Measurements from ENCODE around the gene GORASP2. TPM values are rescaled to one million over a fixed set of nuclear protein-coding genes. Genes with fewer than 3 reads are reported as not detected.

The GORASP2 gene
- 10 to 100 TPM; 27.6 to 49.5 TPM for polyA plus RNA-seq

- no peaks in the 10 kb centered on the region for H3K9me3 ChIP-seq (ENCODE audit: control insufficient read depth in 2 of 2, insufficient read depth in 1 of 2, low read depth in 1 of 2, low read length in 1 of 2)
- peak within 1 kb of the TSS; percentile 83 to 96 for H3K4me3 ChIP-seq (ENCODE audit: low read depth in 1 of 2, low read length in 2 of 2)
- H3K4me1 ChIP-seq (ENCODE audit: control insufficient read depth in 2 of 2, insufficient read depth in 2 of 2, low read length in 1 of 2): peaks cover 0 to 3% of the 10 kb centered on the region in 2 donors
- no peaks in the 10 kb centered on the region for H3K27me3 ChIP-seq (ENCODE audit: control insufficient read depth in 1 of 2, insufficient read depth in 2 of 2, low read length in 2 of 2)
- peak within 1 kb of the TSS; percentile 94 to 97 for H3K27ac ChIP-seq (ENCODE audit: low read depth in 2 of 2, low read length in 1 of 2)
- peaks cover 0 to 2% of the 10 kb centered on the region in 2 donors for H3K36me3 ChIP-seq (ENCODE audit: control insufficient read depth in 2 of 2, insufficient read depth in 2 of 2, low read length in 1 of 2)
- 0% methylated on average over 76 to 95 of the region's 95 CpGs for WGBS, 2 donors
Observed at GRCh38 chr2:170928824-170929685, at the start of gene GORASP2. GORASP2 (plus strand) TSS chr2:170929253; CDS start chr2:170929341, 88 bp downstream.

- no peak overlapping the region for H3K27ac ChIP-seq (ENCODE audit: low read depth in 2 of 2, low read length in 1 of 2)
- 53% methylated on average over 3 of the region's 3 CpGs for WGBS, 2 donors
- no peaks in the 10 kb centered on the region for H3K36me3 ChIP-seq (ENCODE audit: control insufficient read depth in 2 of 2, insufficient read depth in 2 of 2, low read length in 1 of 2)
- H3K4me3 ChIP-seq (ENCODE audit: low read depth in 1 of 2, low read length in 2 of 2): no peak overlapping the region
- H3K27me3 ChIP-seq (ENCODE audit: control insufficient read depth in 1 of 2, insufficient read depth in 2 of 2, low read length in 2 of 2): no peaks in the 10 kb centered on the region
- H3K9me3 ChIP-seq (ENCODE audit: control insufficient read depth in 2 of 2, insufficient read depth in 1 of 2, low read depth in 1 of 2, low read length in 1 of 2): peaks cover 0 to 2% of the 10 kb centered on the region in 2 donors
- H3K4me1 ChIP-seq (ENCODE audit: control insufficient read depth in 2 of 2, insufficient read depth in 2 of 2, low read length in 1 of 2): no peaks in the 10 kb centered on the region
Observed at GRCh38 chr2:170881840-170882239, 47.2 kb upstream of the GORASP2 start.

- Histone ChIP-seq H3K27ac (ENCODE audit: low read depth in 2 of 2, low read length in 1 of 2) (no peak overlapping the region), H3K27me3 (ENCODE audit: control insufficient read depth in 1 of 2, insufficient read depth in 2 of 2, low read length in 2 of 2) (no peaks in the 10 kb centered on the region), H3K4me1 (ENCODE audit: control insufficient read depth in 2 of 2, insufficient read depth in 2 of 2, low read length in 1 of 2) (no peaks in the 10 kb centered on the region), H3K4me3 (ENCODE audit: low read depth in 1 of 2, low read length in 2 of 2) (no peak overlapping the region), H3K36me3 (ENCODE audit: control insufficient read depth in 2 of 2, insufficient read depth in 2 of 2, low read length in 1 of 2) (no peaks in the 10 kb centered on the region), H3K9me3 (ENCODE audit: control insufficient read depth in 2 of 2, insufficient read depth in 1 of 2, low read depth in 1 of 2, low read length in 1 of 2) (peaks cover 0 to 2% of the 10 kb centered on the region in 2 donors)
- WGBS, 2 donors: 75 to 85% methylated on average over 2 of the region's 2 CpGs
Observed at GRCh38 chr2:170882758-170883157, 46.3 kb upstream of the GORASP2 start.

GRCh38 chr2:170883683-170884082 lies 45.4 kb upstream of the GORASP2 start:
- no peaks in the 10 kb centered on the region for H3K36me3 ChIP-seq (ENCODE audit: control insufficient read depth in 2 of 2, insufficient read depth in 2 of 2, low read length in 1 of 2)
- WGBS, 2 donors: 84 to 91% methylated on average over 2 of the region's 2 CpGs
- H3K27ac ChIP-seq (ENCODE audit: low read depth in 2 of 2, low read length in 1 of 2): no peak overlapping the region
- no peak overlapping the region for H3K4me3 ChIP-seq (ENCODE audit: low read depth in 1 of 2, low read length in 2 of 2)
- no peaks in the 10 kb centered on the region for H3K4me1 ChIP-seq (ENCODE audit: control insufficient read depth in 2 of 2, insufficient read depth in 2 of 2, low read length in 1 of 2)
- no peaks in the 10 kb centered on the region for H3K27me3 ChIP-seq (ENCODE audit: control insufficient read depth in 1 of 2, insufficient read depth in 2 of 2, low read length in 2 of 2)
- H3K9me3 ChIP-seq (ENCODE audit: control insufficient read depth in 2 of 2, insufficient read depth in 1 of 2, low read depth in 1 of 2, low read length in 1 of 2): peaks cover 0 to 2% of the 10 kb centered on the region in 2 donors

DNA sequence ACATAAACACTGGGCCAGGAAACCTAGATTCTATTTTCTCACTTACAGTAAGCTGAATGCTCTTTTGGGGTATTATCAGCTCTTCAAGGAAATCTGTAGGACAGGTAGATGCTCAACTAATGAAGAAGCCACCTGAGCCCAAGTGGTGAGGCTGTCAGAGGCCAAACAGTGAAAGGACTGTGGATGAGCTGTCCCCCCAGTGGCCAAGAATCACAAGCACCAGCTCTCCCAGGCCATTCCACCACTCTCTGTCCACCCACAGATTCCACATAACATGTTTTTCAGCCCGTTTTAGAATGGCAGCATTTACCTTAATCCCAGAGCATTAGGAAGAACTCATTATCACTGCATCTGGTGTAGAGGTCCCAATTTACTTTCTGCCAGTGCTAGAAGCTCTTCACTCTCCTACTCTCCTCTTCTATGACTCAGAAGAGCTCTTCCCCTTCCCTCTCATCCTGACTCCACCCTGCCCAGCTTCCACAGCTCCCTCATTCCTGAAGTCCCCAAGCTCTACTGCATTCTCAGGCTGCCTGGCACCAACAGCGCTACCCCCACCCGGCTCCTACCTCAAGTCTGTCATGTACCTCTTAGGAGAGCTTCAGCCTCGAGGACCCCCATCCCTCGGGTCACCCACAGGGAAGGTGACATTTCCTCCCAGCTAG lies 43.8 kb upstream of the GORASP2 start:
- no peaks in the 10 kb centered on the region for H3K4me1 ChIP-seq (ENCODE audit: control insufficient read depth in 2 of 2, insufficient read depth in 2 of 2, low read length in 1 of 2)
- no peak overlapping the region for H3K27ac ChIP-seq (ENCODE audit: low read depth in 2 of 2, low read length in 1 of 2)
- H3K9me3 ChIP-seq (ENCODE audit: control insufficient read depth in 2 of 2, insufficient read depth in 1 of 2, low read depth in 1 of 2, low read length in 1 of 2): peaks cover 0 to 2% of the 10 kb centered on the region in 2 donors
- 77 to 84% methylated on average over 5 of the region's 5 CpGs for WGBS, 2 donors
- H3K4me3 ChIP-seq (ENCODE audit: low read depth in 1 of 2, low read length in 2 of 2): no peak overlapping the region
- no peaks in the 10 kb centered on the region for H3K36me3 ChIP-seq (ENCODE audit: control insufficient read depth in 2 of 2, insufficient read depth in 2 of 2, low read length in 1 of 2)
- no peaks in the 10 kb centered on the region for H3K27me3 ChIP-seq (ENCODE audit: control insufficient read depth in 1 of 2, insufficient read depth in 2 of 2, low read length in 2 of 2)

DNA sequence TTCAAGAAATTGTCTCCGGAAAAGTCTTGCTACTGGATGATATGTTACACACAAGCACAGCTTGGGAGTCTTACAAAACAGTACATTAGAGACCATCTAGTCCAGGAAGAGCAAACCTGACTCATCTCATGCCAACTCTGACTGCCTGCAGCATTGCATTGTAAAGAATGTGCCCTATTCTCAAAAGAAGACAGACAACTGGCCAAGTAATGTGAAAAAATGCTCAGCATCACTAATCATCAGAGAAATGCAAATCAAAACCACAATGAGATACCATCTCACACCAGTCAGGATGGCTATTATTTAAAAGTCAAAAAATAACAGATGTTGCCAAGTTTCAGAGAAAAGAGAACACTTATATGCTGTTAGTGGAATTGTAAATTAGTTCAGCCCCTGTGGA lies 42.7 kb upstream of the GORASP2 start:
- Histone ChIP-seq H3K4me3 (ENCODE audit: low read depth in 1 of 2, low read length in 2 of 2) (no peak overlapping the region), H3K9me3 (ENCODE audit: control insufficient read depth in 2 of 2, insufficient read depth in 1 of 2, low read depth in 1 of 2, low read length in 1 of 2) (peaks cover 0 to 2% of the 10 kb centered on the region in 2 donors), H3K27me3 (ENCODE audit: control insufficient read depth in 1 of 2, insufficient read depth in 2 of 2, low read length in 2 of 2) (no peaks in the 10 kb centered on the region), H3K27ac (ENCODE audit: low read depth in 2 of 2, low read length in 1 of 2) (no peak overlapping the region), H3K4me1 (ENCODE audit: control insufficient read depth in 2 of 2, insufficient read depth in 2 of 2, low read length in 1 of 2) (no peaks in the 10 kb centered on the region), H3K36me3 (ENCODE audit: control insufficient read depth in 2 of 2, insufficient read depth in 2 of 2, low read length in 1 of 2) (no peaks in the 10 kb centered on the region)
- 63 to 72% methylated on average over 1 of the region's 1 CpG for WGBS, 2 donors

- no peak overlapping the region for H3K27ac ChIP-seq (ENCODE audit: low read depth in 2 of 2, low read length in 1 of 2)
- H3K4me3 ChIP-seq (ENCODE audit: low read depth in 1 of 2, low read length in 2 of 2): no peak overlapping the region
- no peaks in the 10 kb centered on the region for H3K4me1 ChIP-seq (ENCODE audit: control insufficient read depth in 2 of 2, insufficient read depth in 2 of 2, low read length in 1 of 2)
- no peaks in the 10 kb centered on the region for H3K36me3 ChIP-seq (ENCODE audit: control insufficient read depth in 2 of 2, insufficient read depth in 2 of 2, low read length in 1 of 2)
- H3K27me3 ChIP-seq (ENCODE audit: control insufficient read depth in 1 of 2, insufficient read depth in 2 of 2, low read length in 2 of 2): no peaks in the 10 kb centered on the region
- H3K9me3 ChIP-seq (ENCODE audit: control insufficient read depth in 2 of 2, insufficient read depth in 1 of 2, low read depth in 1 of 2, low read length in 1 of 2): peaks cover 0 to 2% of the 10 kb centered on the region in 2 donors
Observed at GRCh38 chr2:170887496-170887895, 41.6 kb upstream of the GORASP2 start.

GRCh38 chr2:170887896-170888295 lies 41.2 kb upstream of the GORASP2 start:
- 56 to 57% methylated on average over 3 of the region's 3 CpGs for WGBS, 2 donors
- H3K9me3 ChIP-seq (ENCODE audit: control insufficient read depth in 2 of 2, insufficient read depth in 1 of 2, low read depth in 1 of 2, low read length in 1 of 2): peaks cover 0 to 2% of the 10 kb centered on the region in 2 donors

DNA sequence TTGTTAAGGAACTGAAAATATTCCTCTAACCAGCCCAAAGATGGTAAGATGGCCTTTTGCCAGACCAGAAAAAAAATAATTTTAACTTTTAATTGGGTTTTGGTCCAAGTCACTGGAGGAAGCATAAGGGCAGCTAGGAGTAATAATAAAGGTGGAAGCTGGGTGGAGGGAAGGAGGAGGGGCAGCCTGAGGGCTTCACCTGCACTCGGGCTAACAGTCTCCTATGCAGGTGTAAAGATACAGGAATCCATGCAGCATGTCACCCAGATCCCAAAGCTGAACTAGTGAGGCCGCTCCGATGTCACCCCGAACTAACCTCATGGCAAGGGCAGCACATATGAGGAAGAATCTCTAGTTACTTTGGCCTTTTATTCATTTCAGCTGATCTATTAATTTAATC lies 37.2 kb upstream of the GORASP2 start:
- H3K9me3 ChIP-seq (ENCODE audit: control insufficient read depth in 2 of 2, insufficient read depth in 1 of 2, low read depth in 1 of 2, low read length in 1 of 2): no peaks in the 10 kb centered on the region
- no peak overlapping the region for H3K27ac ChIP-seq (ENCODE audit: low read depth in 2 of 2, low read length in 1 of 2)
- no peaks in the 10 kb centered on the region for H3K4me1 ChIP-seq (ENCODE audit: control insufficient read depth in 2 of 2, insufficient read depth in 2 of 2, low read length in 1 of 2)
- H3K36me3 ChIP-seq (ENCODE audit: control insufficient read depth in 2 of 2, insufficient read depth in 2 of 2, low read length in 1 of 2): no peaks in the 10 kb centered on the region
- H3K4me3 ChIP-seq (ENCODE audit: low read depth in 1 of 2, low read length in 2 of 2): no peak overlapping the region
- no peaks in the 10 kb centered on the region for H3K27me3 ChIP-seq (ENCODE audit: control insufficient read depth in 1 of 2, insufficient read depth in 2 of 2, low read length in 2 of 2)
- WGBS, 2 donors: 85 to 92% methylated on average over 4 of the region's 4 CpGs

More at GRCh38 chr2:170887896-170888295, 41.2 kb upstream of the GORASP2 start:
- no peak overlapping the region for H3K4me3 ChIP-seq (ENCODE audit: low read depth in 1 of 2, low read length in 2 of 2)
- H3K36me3 ChIP-seq (ENCODE audit: control insufficient read depth in 2 of 2, insufficient read depth in 2 of 2, low read length in 1 of 2): no peaks in the 10 kb centered on the region
- H3K4me1 ChIP-seq (ENCODE audit: control insufficient read depth in 2 of 2, insufficient read depth in 2 of 2, low read length in 1 of 2): no peaks in the 10 kb centered on the region
- no peak overlapping the region for H3K27ac ChIP-seq (ENCODE audit: low read depth in 2 of 2, low read length in 1 of 2)
- H3K27me3 ChIP-seq (ENCODE audit: control insufficient read depth in 1 of 2, insufficient read depth in 2 of 2, low read length in 2 of 2): no peaks in the 10 kb centered on the region
